Fibroblast of pulmonary artery (primary cell): ENCODE measurements around the gene AKAP6.
A peak's percentile ranks its signal among the peaks of the same experiment; 100 is the strongest.

Source experiments
- DNase-seq: peaks from one replicate; pipeline ENCODE4 v3.0.0-alpha.2; 2010; ENCODE audit warnings: low read depth
- H3K4me3 ChIP-seq: replicated peaks from 2 replicates; pipeline ENCODE4 v1.5.1; 2011; ENCODE audit warnings: low read depth, mild to moderate bottlenecking, control low read depth, low read length, moderate library complexity
- CTCF ChIP-seq: IDR thresholded peaks from 2 replicates; pipeline ENCODE4 v1.5.1; 2011; ENCODE audit warnings: mild to moderate bottlenecking, control low read depth, low read length, inconsistent platforms; ENCODE audit errors: missing control alignments

AKAP6 gene

GRCh38 chr14:32710231-32710671, 381.2 kb downstream of the AKAP6 start:
- DNase-seq = peak; percentile 45
- no peak for TF ChIP-seq CTCF
- H3K4me3 ChIP-seq = peak overlapping the region; percentile 23

GRCh38 chr14:32710731-32711680, 381.9 kb downstream of the AKAP6 start:
- DNase-seq = peak; percentile 72
- TF ChIP-seq CTCF = peak; percentile 51
- peak overlapping the region; percentile 23 for H3K4me3 ChIP-seq

- DNase-seq = no peak
- no peak for TF ChIP-seq CTCF
- H3K4me3 ChIP-seq = no peak overlapping the region
Measured at GRCh38 chr14:32713856-32714255, 384.8 kb downstream of the AKAP6 start.

GRCh38 chr14:32719601-32720000, 390.5 kb downstream of the AKAP6 start:
- no peak for TF ChIP-seq CTCF
- no peak overlapping the region for H3K4me3 ChIP-seq
- no peak for DNase-seq

GRCh38 chr14:32720927-32721326, 391.8 kb downstream of the AKAP6 start:
- no peak overlapping the region for H3K4me3 ChIP-seq
- peak; percentile 24 for DNase-seq
- TF ChIP-seq CTCF = no peak

- H3K4me3 ChIP-seq = no peak overlapping the region
- DNase-seq = no peak
- TF ChIP-seq CTCF = no peak
Measured at GRCh38 chr14:32722631-32723183, 393.6 kb downstream of the AKAP6 start.
